Hepatocyte (in vitro differentiated cells): ENCODE results near the gene CRYZL1. TPM values are rescaled to one million over a fixed set of nuclear protein-coding genes. Genes with fewer than 3 reads are reported as not detected.
"Not testable (repeated sequence)": the region's sequence is repeated elsewhere in the genome, so short reads cannot be mapped to it uniquely, and the experiment has no call there.

Experiments used
- DNase-seq: peaks from one replicate; pipeline ENCODE4 v3.0.0-alpha.2; 2016; ENCODE audit warnings: low spot score
- H2AFZ ChIP-seq: fragments of 200-600 bp; sonication (generic); 2 replicates; pipeline ENCODE4 v1.6.0; 2016; ENCODE audit warnings: antibody characterized with exemption, mild to moderate bottlenecking
- H3K27ac ChIP-seq: fragments of 200-600 bp; sonication (generic); 2 replicates; pipeline ENCODE4 v1.5.1; 2016; ENCODE audit warnings: mild to moderate bottlenecking
- H3K27me3 ChIP-seq: fragments of 200-600 bp; sonication (generic); 2 replicates; pipeline ENCODE4 v1.6.1; 2016
- H3K36me3 ChIP-seq: fragments of 200-600 bp; sonication (generic); replicated peaks from 2 replicates; pipeline ENCODE4 v1.5.1; 2016; ENCODE audit warnings: low read depth; ENCODE audit not compliant: insufficient read depth
- H3K4me1 ChIP-seq: fragments of 200-600 bp; sonication (generic); 2 replicates; pipeline ENCODE4 v1.5.1; 2016; ENCODE audit warnings: mild to moderate bottlenecking, moderate library complexity; ENCODE audit not compliant: insufficient read depth
- H3K4me2 ChIP-seq: fragments of 200-600 bp; sonication (generic); 2 replicates; pipeline ENCODE4 v1.6.0; 2016
- H3K4me3 ChIP-seq: fragments of 200-600 bp; sonication (generic); 2 replicates; pipeline ENCODE4 v1.5.1; 2016; ENCODE audit warnings: mild to moderate bottlenecking
- H3K79me2 ChIP-seq: fragments of 200-600 bp; sonication (generic); 2 replicates; pipeline ENCODE4 v1.6.0; 2017; ENCODE audit warnings: mild to moderate bottlenecking
- H3K9me2 ChIP-seq: fragments of 200-600 bp; sonication (generic); replicated peaks from 2 replicates; pipeline ENCODE4 v1.6.0; 2017; ENCODE audit warnings: mild to moderate bottlenecking; ENCODE audit not compliant: insufficient read depth
- H3K9me3 ChIP-seq: fragments of 200-600 bp; sonication (generic); 2 replicates; pipeline ENCODE4 v1.5.1; 2016; ENCODE audit warnings: low read depth, mild to moderate bottlenecking
- H4K20me1 ChIP-seq: fragments of 200-600 bp; sonication (generic); 2 replicates; pipeline ENCODE4 v1.6.0; 2016; ENCODE audit warnings: mild to moderate bottlenecking; ENCODE audit not compliant: insufficient read depth, poor library complexity, severe bottlenecking
- EZH2 ChIP-seq: fragments of 200-600 bp; sonication (generic); IDR thresholded peaks from 2 replicates; pipeline ENCODE4 v1.6.1; 2016; ENCODE audit warnings: antibody characterized with exemption, mild to moderate bottlenecking, borderline replicate concordance
- EZH2phosphoT487 ChIP-seq: fragments of 200-600 bp; sonication (generic); IDR thresholded peaks from one replicate; pipeline ENCODE4 v1.6.1; 2018; ENCODE audit warnings: antibody characterized with exemption, mild to moderate bottlenecking, low read depth, moderate library complexity; ENCODE audit not compliant: unreplicated experiment, severe bottlenecking
- WGBS: methylation state at CpG from one replicate; pipeline ENCODE4 v1.1.6; 2016; ENCODE audit warnings: low lambda C conversion rate; ENCODE audit errors: missing lambda C conversion rate; 5-methylcytosine and 5-hydroxymethylcytosine counted together
- polyA plus RNA-seq: library from polyadenylated mRNA; unstranded; fragments of >200 nt; fragmentation: Nextera tagmentation; extraction: Ambion mirVana; gene quantifications from 2 replicates; pipeline ENCODE4 v1.2.1, GENCODE V29; 2016
- total RNA-seq: library from RNA; depleted of rRNA; stranded (reverse); fragments of >200 nt; gene quantifications from 2 replicates; pipeline ENCODE4 v1.2.3, GENCODE V29; 2014
- TF ChIP-seq, protein P1 (sequence below): fragments of 200-600 bp; sonication (generic); IDR thresholded peaks from 2 replicates; pipeline ENCODE4 v1.5.1; 2016; ENCODE audit warnings: antibody characterized with exemption, mild to moderate bottlenecking; ENCODE audit not compliant: poor library complexity

The CRYZL1 gene
- total and polyA plus RNA-seq, 2 experiments from 2014 or later: 29.7 to 41.5 TPM

DNA sequence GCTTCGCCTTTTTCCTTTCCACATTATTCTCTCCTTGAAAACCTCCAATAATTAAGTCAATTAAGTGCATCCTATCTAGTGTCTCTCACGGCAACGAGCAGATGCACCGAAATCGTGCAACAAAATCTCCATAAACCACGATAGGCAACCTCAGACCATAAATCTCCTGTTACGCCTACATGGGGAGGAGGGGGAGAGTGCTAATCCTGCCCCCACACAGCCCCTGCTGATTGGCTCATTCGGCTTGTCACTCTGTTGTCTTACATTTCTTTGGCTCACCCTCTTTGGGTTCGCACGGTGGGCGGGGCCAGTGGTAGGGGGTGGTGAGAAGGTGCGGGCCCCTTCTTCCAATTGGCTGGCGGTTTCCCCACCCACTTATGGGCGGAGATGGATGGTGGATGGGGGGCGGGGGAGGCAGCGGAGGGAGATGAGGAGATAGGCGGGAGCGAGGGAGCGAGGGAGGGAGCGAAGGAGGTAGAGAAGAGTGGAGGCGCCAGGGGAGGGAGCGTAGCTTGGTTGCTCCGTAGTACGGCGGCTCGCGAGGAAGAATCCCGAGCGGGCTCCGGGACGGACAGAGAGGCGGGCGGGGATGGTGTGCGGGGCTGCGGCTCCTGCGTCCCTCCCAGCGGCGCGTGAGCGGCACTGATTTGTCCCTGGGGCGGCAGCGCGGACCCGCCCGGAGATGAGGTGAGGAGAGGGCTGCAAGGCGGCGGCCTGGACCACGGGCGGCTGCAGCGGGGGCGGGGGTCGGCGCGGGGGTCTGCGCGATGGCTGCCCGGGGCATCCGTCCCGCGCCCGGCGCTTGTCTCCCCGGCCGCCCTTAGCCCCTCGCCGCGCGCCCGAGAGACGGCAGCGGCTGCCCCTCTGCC, 720 bp upstream of the CRYZL1 start, which contains the start of gene ITSN1:
Gene ITSN1 (plus strand): TSS at position 475 of the 869 bp plus-strand sequence. CDS start 76,328 bp downstream, outside the sequence.
- no peaks in the 10 kb centered on the region for H3K9me3 ChIP-seq
- WGBS: 2% methylated on average over 25 of the region's 71 CpGs
- no peaks in the 10 kb centered on the region for H3K27me3 ChIP-seq
- peak within 1 kb of the TSS; percentile 76 for H3K4me2 ChIP-seq
- peak within 1 kb of the TSS; percentile 93 for H3K27ac ChIP-seq
- H3K4me1 ChIP-seq: peaks cover 15% of the 10 kb centered on the region
- DNase-seq: peak; percentile 100
- no peak for TF ChIP-seq EZH2phosphoT487
- H2AFZ ChIP-seq: peak within 1 kb of the TSS; percentile 62
- H3K79me2 ChIP-seq: peaks cover 74% of the 10 kb centered on the region
- no peaks in the 10 kb centered on the region for H4K20me1 ChIP-seq
- peak within 1 kb of the TSS; percentile 74 for H3K4me3 ChIP-seq
- no peaks in the 10 kb centered on the region for H3K9me2 ChIP-seq
- H3K36me3 ChIP-seq: no peaks in the 10 kb centered on the region

DNA sequence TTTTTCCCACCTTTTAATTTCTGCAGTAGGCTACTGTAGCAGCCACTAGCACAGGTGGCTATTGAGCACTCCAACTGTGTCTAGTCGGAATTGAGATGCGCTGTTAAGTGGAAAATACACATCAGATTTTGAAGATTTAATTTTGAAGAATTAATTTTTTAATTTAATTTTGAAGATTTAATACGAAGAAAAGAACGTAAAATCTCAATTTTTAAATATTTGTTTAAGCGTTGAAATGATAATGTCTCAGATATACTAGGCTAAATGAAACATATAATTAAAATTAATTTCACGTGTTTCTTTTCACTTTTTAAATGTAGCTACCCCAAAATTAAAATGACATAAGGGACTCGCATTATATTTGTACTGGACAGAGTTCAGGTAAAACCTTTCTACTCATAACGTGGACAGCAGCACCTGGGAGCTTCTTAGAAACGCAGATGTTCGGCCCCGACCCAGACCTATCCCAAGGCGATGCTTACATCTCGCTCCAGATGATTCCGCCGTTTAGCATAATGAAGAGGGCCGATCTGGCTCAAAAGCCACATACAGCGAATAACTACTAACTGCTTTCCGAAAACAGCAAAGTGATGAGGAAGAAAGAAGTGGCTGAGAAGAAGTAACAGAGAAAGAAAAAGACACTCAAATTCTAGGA, 717 bp downstream of the CRYZL1 start:
- Histone ChIP-seq H3K4me3 (peak overlapping the region; percentile 28), H2AFZ (peak overlapping the region; percentile 33), H3K79me2 (peaks cover 72% of the 10 kb centered on the region), H3K9me2 (no peaks in the 10 kb centered on the region), H3K4me1 (peaks cover 15% of the 10 kb centered on the region), H3K9me3 (no peaks in the 10 kb centered on the region), H3K36me3 (no peaks in the 10 kb centered on the region), H4K20me1 (no peaks in the 10 kb centered on the region), H3K27ac (peak overlapping the region; percentile 82), H3K4me2 (peak overlapping the region; percentile 76), H3K27me3 (no peaks in the 10 kb centered on the region)
- 24% methylated on average over 18 of the region's 18 CpGs for WGBS
- DNase-seq: peak; percentile 49
- TF ChIP-seq EZH2phosphoT487 (no peak), EZH2 (no peak)

DNA sequence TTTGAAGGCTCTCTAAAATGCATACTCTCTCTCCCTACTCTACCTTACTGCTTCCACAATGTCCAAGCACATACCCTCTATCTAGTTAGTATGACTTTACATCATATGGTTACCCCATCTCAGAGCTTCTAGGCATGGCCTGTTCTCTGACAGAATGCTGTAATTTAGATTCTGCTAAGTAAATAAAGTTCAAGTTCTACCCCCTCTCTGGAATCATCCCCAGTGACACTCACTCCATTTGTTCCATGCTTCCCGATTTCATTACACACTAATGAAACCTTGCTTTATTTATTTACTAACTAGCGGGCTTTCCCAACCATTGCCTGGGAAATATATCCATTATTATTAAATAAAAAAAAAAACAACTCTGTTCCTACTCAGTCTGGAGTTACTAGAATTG, 7.3 kb downstream of the CRYZL1 start:
- peaks cover 71% of the 10 kb centered on the region for H3K79me2 ChIP-seq

DNA sequence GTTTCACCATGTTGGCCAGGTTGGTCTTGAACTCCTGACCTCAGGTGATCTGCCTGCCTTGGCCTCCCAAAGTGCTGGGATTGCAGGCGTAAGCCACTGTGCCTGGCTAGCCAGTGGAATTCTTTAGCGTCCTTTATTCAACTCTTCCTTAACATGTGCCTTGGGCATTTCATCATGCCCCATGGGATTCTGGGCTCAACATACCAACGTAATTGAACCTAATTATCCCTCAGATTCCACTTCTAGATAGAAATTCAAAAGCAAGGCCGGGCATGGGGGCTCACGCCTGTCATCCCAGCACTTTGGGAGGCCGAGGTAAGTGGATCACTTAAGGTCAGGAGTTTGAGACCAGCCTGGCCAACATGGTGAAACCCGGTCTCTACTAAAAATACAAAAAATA, 15.4 kb downstream of the CRYZL1 start:
- not testable (repeated sequence) for H3K4me2 ChIP-seq, H3K27ac ChIP-seq, H3K36me3 ChIP-seq, H3K27me3 ChIP-seq, DNase-seq, H3K9me3 ChIP-seq, H3K9me2 ChIP-seq, H4K20me1 ChIP-seq, H3K4me1 ChIP-seq, H3K4me3 ChIP-seq, H2AFZ ChIP-seq
- WGBS: 92% methylated on average over 7 of the region's 7 CpGs
- peaks cover 13% of the 10 kb centered on the region for H3K79me2 ChIP-seq

More for the DNA sequence above, 7.3 kb downstream of the CRYZL1 start:
- H4K20me1 ChIP-seq: no peaks in the 10 kb centered on the region
- no peak for DNase-seq
- H3K27me3 ChIP-seq: no peaks in the 10 kb centered on the region
- H2AFZ ChIP-seq: no peak overlapping the region
- no peak for TF ChIP-seq EZH2phosphoT487
- no peak for TF ChIP-seq EZH2
- TF ChIP-seq, protein P1, sequence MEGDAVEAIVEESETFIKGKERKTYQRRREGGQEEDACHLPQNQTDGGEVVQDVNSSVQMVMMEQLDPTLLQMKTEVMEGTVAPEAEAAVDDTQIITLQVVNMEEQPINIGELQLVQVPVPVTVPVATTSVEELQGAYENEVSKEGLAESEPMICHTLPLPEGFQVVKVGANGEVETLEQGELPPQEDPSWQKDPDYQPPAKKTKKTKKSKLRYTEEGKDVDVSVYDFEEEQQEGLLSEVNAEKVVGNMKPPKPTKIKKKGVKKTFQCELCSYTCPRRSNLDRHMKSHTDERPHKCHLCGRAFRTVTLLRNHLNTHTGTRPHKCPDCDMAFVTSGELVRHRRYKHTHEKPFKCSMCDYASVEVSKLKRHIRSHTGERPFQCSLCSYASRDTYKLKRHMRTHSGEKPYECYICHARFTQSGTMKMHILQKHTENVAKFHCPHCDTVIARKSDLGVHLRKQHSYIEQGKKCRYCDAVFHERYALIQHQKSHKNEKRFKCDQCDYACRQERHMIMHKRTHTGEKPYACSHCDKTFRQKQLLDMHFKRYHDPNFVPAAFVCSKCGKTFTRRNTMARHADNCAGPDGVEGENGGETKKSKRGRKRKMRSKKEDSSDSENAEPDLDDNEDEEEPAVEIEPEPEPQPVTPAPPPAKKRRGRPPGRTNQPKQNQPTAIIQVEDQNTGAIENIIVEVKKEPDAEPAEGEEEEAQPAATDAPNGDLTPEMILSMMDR: no peak
- H3K36me3 ChIP-seq: no peaks in the 10 kb centered on the region
- WGBS: 99% methylated on average over 2 of the region's 2 CpGs
- no peaks in the 10 kb centered on the region for H3K9me3 ChIP-seq
- H3K4me2 ChIP-seq: no peak overlapping the region
- no peak overlapping the region for H3K4me3 ChIP-seq
- no peak overlapping the region for H3K27ac ChIP-seq
- H3K4me1 ChIP-seq: no peaks in the 10 kb centered on the region
- H3K9me2 ChIP-seq: no peaks in the 10 kb centered on the region
